Esophagus (tissue), 2 donors: ENCODE results near the gene METRN. TPM values are rescaled to one million over a fixed set of nuclear protein-coding genes. Genes with fewer than 3 reads are reported as not detected.
"Not testable (repeated sequence)": the region's sequence is repeated elsewhere in the genome, so short reads cannot be mapped to it uniquely, and the experiment has no call there.

ENCODE experiments used
- H3K27ac ChIP-seq, 2 donors: one replicate each; pipeline ENCODE4 v1.5.1; 2013; ENCODE audit warnings: low read depth in 2 of 2, mild to moderate bottlenecking in 2 of 2, inconsistent platforms in 1 of 2, low read length in 1 of 2, moderate library complexity in 1 of 2
- H3K27me3 ChIP-seq, 2 donors: one replicate each; pipeline ENCODE4 v1.6.1; 2013; ENCODE audit warnings: low read length in 2 of 2, control low read depth in 1 of 2, mild to moderate bottlenecking in 1 of 2; ENCODE audit not compliant: insufficient read depth in 2 of 2, control insufficient read depth in 1 of 2
- H3K36me3 ChIP-seq, 2 donors: one replicate each; pipeline ENCODE4 v1.6.1; 2013; ENCODE audit warnings: low read length in 1 of 2; ENCODE audit not compliant: control insufficient read depth in 2 of 2, insufficient read depth in 2 of 2
- H3K4me1 ChIP-seq, 2 donors: one replicate each; pipeline ENCODE4 v1.6.1; 2013; ENCODE audit warnings: low read length in 1 of 2; ENCODE audit not compliant: control insufficient read depth in 2 of 2, insufficient read depth in 2 of 2
- H3K4me3 ChIP-seq, 2 donors: one replicate each; pipeline ENCODE4 v1.5.1; 2013; ENCODE audit warnings: low read length in 2 of 2, mild to moderate bottlenecking in 2 of 2, low read depth in 1 of 2, moderate library complexity in 1 of 2
- H3K9me3 ChIP-seq, 2 donors: one replicate each; pipeline ENCODE4 v1.6.1; 2013; ENCODE audit warnings: mild to moderate bottlenecking in 2 of 2, low read depth in 1 of 2, low read length in 1 of 2, moderate library complexity in 1 of 2; ENCODE audit not compliant: control insufficient read depth in 2 of 2, insufficient read depth in 1 of 2
- WGBS, 2 donors: extraction: QIAGEN DNeasy Blood & Tissue Kit; methylation state at CpG; one replicate each; pipeline ENCODE4 v1.1.7; 2013; 5-methylcytosine and 5-hydroxymethylcytosine counted together
- polyA plus RNA-seq, 2 donors: library from polyadenylated mRNA; stranded (reverse); fragments of 200-250 nt; gene quantifications; one replicate each; pipeline ENCODE4 v1.2.3, GENCODE V29; 2013
- donor health status: healthy with polysubstance abuse.
- donor health status: Bipolar disorder and iron deficiency.

METRN gene
- polyA plus RNA-seq, 2 donors = 6.5 to 11.5 TPM

- no peak overlapping the region for H3K27ac ChIP-seq
- H3K9me3 ChIP-seq = no peaks in the 10 kb centered on the region
- H3K36me3 ChIP-seq = no peaks in the 10 kb centered on the region
- peaks cover 0 to 5% of the 10 kb centered on the region in 2 donors for H3K4me1 ChIP-seq
- peaks cover 0 to 3% of the 10 kb centered on the region in 2 donors for H3K27me3 ChIP-seq
- 30 to 31% methylated on average over 10 of the region's 10 CpGs for WGBS, 2 donors
- H3K4me3 ChIP-seq = no peak overlapping the region
Observed at GRCh38 chr16:752007-752312, 37.0 kb downstream of the METRN start.

GRCh38 chr16:754121-754607 lies 39.2 kb downstream of the METRN start:
- not testable (repeated sequence) for H3K36me3 ChIP-seq, H3K4me1 ChIP-seq, H3K9me3 ChIP-seq, H3K4me3 ChIP-seq, H3K27me3 ChIP-seq, H3K27ac ChIP-seq
- 80 to 85% methylated on average over 11 of the region's 11 CpGs for WGBS, 2 donors

GRCh38 chr16:754656-755055 lies 39.7 kb downstream of the METRN start:
- H3K4me3 ChIP-seq = no peak overlapping the region
- no peak overlapping the region for H3K27ac ChIP-seq
- H3K27me3 ChIP-seq = peaks cover 0 to 3% of the 10 kb centered on the region in 2 donors
- peaks cover 0 to 5% of the 10 kb centered on the region in 2 donors for H3K4me1 ChIP-seq
- H3K36me3 ChIP-seq = no peaks in the 10 kb centered on the region
- no peaks in the 10 kb centered on the region for H3K9me3 ChIP-seq
- WGBS, 2 donors = 37 to 39% methylated on average over 11 of the region's 11 CpGs

GRCh38 chr16:756428-756827 lies 41.5 kb downstream of the METRN start:
- no peaks in the 10 kb centered on the region for H3K9me3 ChIP-seq
- 87 to 92% methylated on average over 5 of the region's 5 CpGs for WGBS, 2 donors
- no peak overlapping the region for H3K27ac ChIP-seq
- H3K27me3 ChIP-seq = peaks cover 0 to 3% of the 10 kb centered on the region in 2 donors
- H3K4me1 ChIP-seq = peaks cover 0 to 9% of the 10 kb centered on the region in 2 donors
- H3K4me3 ChIP-seq = no peak overlapping the region
- H3K36me3 ChIP-seq = no peaks in the 10 kb centered on the region

- H3K9me3 ChIP-seq = no peaks in the 10 kb centered on the region
- no peaks in the 10 kb centered on the region for H3K27me3 ChIP-seq
- no peak overlapping the region for H3K4me3 ChIP-seq
- H3K27ac ChIP-seq = peak overlapping the region; percentile 50 to 59
- peaks cover 0 to 5% of the 10 kb centered on the region in 2 donors for H3K4me1 ChIP-seq
- WGBS, 2 donors = 68 to 70% methylated on average over 34 of the region's 34 CpGs
- H3K36me3 ChIP-seq = no peaks in the 10 kb centered on the region
Observed at GRCh38 chr16:759110-759910, 44.4 kb downstream of the METRN start.

- Histone ChIP-seq H3K27me3 (no peaks in the 10 kb centered on the region), H3K4me1 (peaks cover 0 to 5% of the 10 kb centered on the region in 2 donors), H3K9me3 (no peaks in the 10 kb centered on the region), H3K4me3 (no peak overlapping the region), H3K36me3 (no peaks in the 10 kb centered on the region), H3K27ac (peak overlapping the region; percentile 50 to 59)
- 41 to 58% methylated on average over 15 of the region's 15 CpGs for WGBS, 2 donors
Observed at GRCh38 chr16:760065-760464, 45.1 kb downstream of the METRN start.

GRCh38 chr16:760545-761343 lies 45.8 kb downstream of the METRN start, which contains the start of gene MSLN:
Gene MSLN, plus strand, starts transcription at chr16:760734. Its CDS starts 1,947 bp downstream, at chr16:762681.
- Histone ChIP-seq H3K36me3 (no peaks in the 10 kb centered on the region), H3K4me3 (no peak within 1 kb of the TSS), H3K27me3 (no peaks in the 10 kb centered on the region), H3K9me3 (no peaks in the 10 kb centered on the region), H3K27ac (peak within 1 kb of the TSS; percentile 50 to 59), H3K4me1 (peaks cover 0 to 5% of the 10 kb centered on the region in 2 donors)
- WGBS, 2 donors = 60 to 66% methylated on average over 34 to 37 of the region's 37 CpGs

GRCh38 chr16:761625-762513 lies 47.0 kb downstream of the METRN start:
- Histone ChIP-seq H3K9me3 (no peaks in the 10 kb centered on the region), H3K27me3 (no peaks in the 10 kb centered on the region), H3K27ac (no peak overlapping the region), H3K4me1 (peaks cover 0 to 5% of the 10 kb centered on the region in 2 donors), H3K36me3 (no peaks in the 10 kb centered on the region), H3K4me3 (no peak overlapping the region)
- 51 to 57% methylated on average over 22 of the region's 22 CpGs for WGBS, 2 donors
